ENCODE results near the gene HRH2. TPM values are rescaled to one million over a fixed set of nuclear protein-coding genes. Genes with fewer than 3 reads are reported as not detected.

HRH2 gene
- total RNA-seq, 5 donors from 2014 or later (not counting 1 experiment from before 2014, with no cell fraction given): 2.9 to 14.4 (median 5.5) TPM

DNA sequence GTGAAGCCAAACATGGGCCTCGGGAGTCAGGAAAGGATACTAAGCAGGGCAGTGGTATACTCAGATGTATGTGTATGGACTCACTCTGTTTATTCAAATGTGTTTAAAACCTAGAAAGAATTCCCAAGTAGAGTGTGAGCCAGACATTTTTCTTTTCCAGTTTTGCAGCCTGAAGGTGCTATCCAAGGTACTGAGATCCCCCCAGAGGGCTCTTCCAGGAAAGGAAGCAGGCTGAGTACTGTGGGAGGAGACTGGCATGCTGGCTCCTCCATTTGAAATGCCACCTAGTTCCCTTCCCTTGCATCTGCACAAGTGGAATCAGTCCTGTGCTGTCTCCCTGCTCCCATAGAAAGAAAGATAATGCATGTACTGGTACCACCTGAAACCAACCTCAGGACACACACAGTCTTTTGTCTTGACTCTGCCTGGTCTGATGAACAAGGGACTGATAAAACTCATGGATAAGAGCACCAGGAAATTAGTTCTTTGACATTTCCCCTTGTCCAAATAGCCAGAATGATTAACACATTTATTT lies 85.9 kb downstream of the HRH2 start:
- DNase-seq (no peak), ATAC-seq (replicated peaks in 1 of 4) (no peak)
- peaks cover 8 to 32% of the 10 kb centered on the region in 2 experiments for H3K27me3 ChIP-seq (replicated peaks in 1 of 2; ENCODE audit: control insufficient read depth in 2 of 2, extremely low read depth in 1 of 2, insufficient read depth in 2 of 2, low read length in 1 of 2)
- WGBS (ENCODE audit: insufficient coverage): no CpG with 5 or more reads among the region's 1 CpG
- H3K27ac Mint-ChIP-seq: no peak overlapping the region
- no peaks in the 10 kb centered on the region for H3K9me3 Mint-ChIP-seq
- H3K4me1 Mint-ChIP-seq: peaks cover 0 to 4% (median 3%) of the 10 kb centered on the region in 3 donors
- no peaks in the 10 kb centered on the region for H3K36me3 Mint-ChIP-seq
- no peaks in the 10 kb centered on the region for H3K9me3 ChIP-seq
- POLR2A ChIA-PET: no interaction called here
- H3K36me3 ChIP-seq (ENCODE audit: control insufficient read depth in 2 of 2, extremely low read depth in 1 of 2, insufficient read depth in 1 of 2, low read length in 1 of 2): no peaks in the 10 kb centered on the region
- CTCF ChIA-PET: interaction anchor here in 1 of 2 donors (0.7 kb wide), 1 partner anchor 510 kb away, joined by 3 read pairs; no protein-coding TSS in a partner anchor
- no peaks in the 10 kb centered on the region for H3K4me1 ChIP-seq (ENCODE audit: control insufficient read depth in 1 of 2, extremely low read depth in 1 of 2, insufficient read depth in 2 of 2, low read length in 2 of 2)
- H3K27ac ChIP-seq (ENCODE audit: low read length): no peak overlapping the region
- H3K27me3 Mint-ChIP-seq: peaks cover 38 to 60% of the 10 kb centered on the region in 2 donors
- H3K4me3 Mint-ChIP-seq: no peak overlapping the region
- H3K4me3 ChIP-seq (ENCODE audit: control insufficient read depth in 1 of 2, extremely low read depth in 1 of 2, low read length in 1 of 2): no peak overlapping the region

DNA sequence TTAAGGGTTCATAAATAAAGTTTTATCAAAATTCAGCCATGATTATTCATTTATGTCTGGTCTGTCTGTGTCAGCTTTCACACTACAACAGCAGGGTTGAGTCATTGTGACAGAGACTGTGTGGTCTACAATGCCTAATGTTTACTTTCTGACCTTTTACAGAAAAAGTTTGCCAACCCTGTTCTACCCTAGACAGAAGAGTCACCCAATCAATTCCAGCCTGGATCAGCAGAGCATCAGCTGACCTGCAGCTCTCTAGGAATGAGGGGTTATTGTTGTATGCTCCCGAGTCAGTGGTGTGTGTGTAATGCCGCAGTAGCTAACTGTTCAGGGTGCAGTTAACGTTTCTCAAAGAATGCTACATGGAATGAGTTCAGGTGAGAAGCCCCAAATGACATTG lies 87.3 kb downstream of the HRH2 start:
- H3K27me3 ChIP-seq (replicated peaks in 1 of 2; ENCODE audit: control insufficient read depth in 2 of 2, extremely low read depth in 1 of 2, insufficient read depth in 2 of 2, low read length in 1 of 2): peaks cover 8 to 25% of the 10 kb centered on the region in 2 experiments
- ChIA-PET POLR2A (no interaction called here), CTCF (no interaction called here)
- no peaks in the 10 kb centered on the region for H3K9me3 ChIP-seq
- H3K4me3 Mint-ChIP-seq: no peak overlapping the region
- H3K9me3 Mint-ChIP-seq: no peaks in the 10 kb centered on the region
- no peak overlapping the region for H3K4me3 ChIP-seq (ENCODE audit: control insufficient read depth in 1 of 2, extremely low read depth in 1 of 2, low read length in 1 of 2)
- peaks cover 0 to 4% (median 3%) of the 10 kb centered on the region in 3 donors for H3K4me1 Mint-ChIP-seq
- DNase-seq (no peak), ATAC-seq (replicated peaks in 1 of 4) (no peak)
- H3K4me1 ChIP-seq (ENCODE audit: control insufficient read depth in 1 of 2, extremely low read depth in 1 of 2, insufficient read depth in 2 of 2, low read length in 2 of 2): no peaks in the 10 kb centered on the region
- no CpG with 5 or more reads among the region's 3 CpGs for WGBS (ENCODE audit: insufficient coverage)
- H3K27me3 Mint-ChIP-seq: peaks cover 34 to 59% of the 10 kb centered on the region in 2 donors
- no peaks in the 10 kb centered on the region for H3K36me3 ChIP-seq (ENCODE audit: control insufficient read depth in 2 of 2, extremely low read depth in 1 of 2, insufficient read depth in 1 of 2, low read length in 1 of 2)
- no peak overlapping the region for H3K27ac Mint-ChIP-seq
- H3K36me3 Mint-ChIP-seq: no peaks in the 10 kb centered on the region
- no peak overlapping the region for H3K27ac ChIP-seq (ENCODE audit: low read length)

DNA sequence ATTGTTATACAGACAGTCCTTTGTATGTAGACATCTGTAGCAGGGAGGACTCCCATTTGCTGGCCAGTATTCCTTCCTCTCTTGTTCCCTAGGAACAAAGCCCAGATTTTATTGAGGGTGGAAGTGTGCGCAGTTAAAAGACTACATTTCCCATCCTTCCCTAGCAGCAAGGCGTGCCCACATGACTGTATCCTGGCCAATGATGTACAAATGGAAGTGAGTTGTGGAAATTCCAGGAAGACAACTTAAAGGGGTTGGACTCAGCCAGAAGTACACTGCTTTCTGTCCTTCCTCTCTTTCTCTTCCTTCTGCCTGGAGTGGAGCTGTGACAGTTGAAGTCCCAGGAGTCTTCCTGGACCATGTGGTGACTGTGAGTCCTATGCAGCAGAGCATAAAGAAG lies 89.0 kb downstream of the HRH2 start:
- H3K27me3 ChIP-seq (replicated peaks in 1 of 2; ENCODE audit: control insufficient read depth in 2 of 2, extremely low read depth in 1 of 2, insufficient read depth in 2 of 2, low read length in 1 of 2): peaks cover 6 to 22% of the 10 kb centered on the region in 2 experiments
- CTCF ChIA-PET: no interaction called here
- Mint-ChIP-seq H3K27me3 (peaks cover 28 to 50% of the 10 kb centered on the region in 2 donors), H3K4me3 (no peak overlapping the region), H3K36me3 (no peaks in the 10 kb centered on the region), H3K9me3 (no peaks in the 10 kb centered on the region), H3K4me1 (peaks cover 0 to 4% (median 3%) of the 10 kb centered on the region in 3 donors), H3K27ac (no peak overlapping the region)
- DNase-seq (no peak), ATAC-seq (replicated peaks in 1 of 4) (no peak)
- H3K4me3 ChIP-seq (ENCODE audit: control insufficient read depth in 1 of 2, extremely low read depth in 1 of 2, low read length in 1 of 2): no peak overlapping the region
- no peaks in the 10 kb centered on the region for H3K36me3 ChIP-seq (ENCODE audit: control insufficient read depth in 2 of 2, extremely low read depth in 1 of 2, insufficient read depth in 1 of 2, low read length in 1 of 2)
- POLR2A ChIA-PET: no interaction called here
- H3K9me3 ChIP-seq: no peaks in the 10 kb centered on the region
- H3K27ac ChIP-seq (ENCODE audit: low read length): no peak overlapping the region
- no CpG with 5 or more reads among the region's 2 CpGs for WGBS (ENCODE audit: insufficient coverage)
- H3K4me1 ChIP-seq (ENCODE audit: control insufficient read depth in 1 of 2, extremely low read depth in 1 of 2, insufficient read depth in 2 of 2, low read length in 2 of 2): no peaks in the 10 kb centered on the region

DNA sequence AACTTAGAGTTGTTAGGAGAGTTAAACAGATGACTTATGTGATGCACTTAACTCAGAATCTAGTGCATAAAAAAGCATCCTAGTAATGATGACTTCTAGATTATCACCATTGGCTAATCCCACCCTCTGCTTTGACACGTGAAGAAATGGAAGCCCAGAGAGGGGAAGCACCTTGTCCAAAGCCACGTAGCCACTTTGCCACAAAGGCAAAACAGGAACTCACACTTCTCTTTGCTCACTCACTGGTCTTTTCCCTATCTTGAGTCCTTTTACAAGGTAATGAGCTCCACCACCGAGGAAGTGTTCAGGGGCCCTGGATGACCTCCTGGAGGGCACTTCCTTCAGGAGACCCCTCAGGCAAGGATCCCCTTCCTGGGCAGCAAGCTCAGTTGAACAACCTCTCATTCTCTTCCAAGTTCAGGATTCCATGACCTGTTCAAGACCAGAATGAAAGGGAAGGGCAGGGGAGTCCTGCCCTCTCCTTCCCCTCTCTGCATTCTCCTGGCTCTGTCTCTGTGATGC lies 89.7 kb downstream of the HRH2 start:
- Histone ChIP-seq H3K27ac (ENCODE audit: low read length) (no peak overlapping the region), H3K4me1 (ENCODE audit: control insufficient read depth in 1 of 2, extremely low read depth in 1 of 2, insufficient read depth in 2 of 2, low read length in 2 of 2) (no peaks in the 10 kb centered on the region), H3K4me3 (ENCODE audit: control insufficient read depth in 1 of 2, extremely low read depth in 1 of 2, low read length in 1 of 2) (no peak overlapping the region), H3K36me3 (ENCODE audit: control insufficient read depth in 2 of 2, extremely low read depth in 1 of 2, insufficient read depth in 1 of 2, low read length in 1 of 2) (no peaks in the 10 kb centered on the region), H3K27me3 (replicated peaks in 1 of 2; ENCODE audit: control insufficient read depth in 2 of 2, extremely low read depth in 1 of 2, insufficient read depth in 2 of 2, low read length in 1 of 2) (peaks cover 6 to 16% of the 10 kb centered on the region in 2 experiments), H3K9me3 (no peaks in the 10 kb centered on the region)
- ATAC-seq (replicated peaks in 1 of 4) (no peak), DNase-seq (no peak)
- no peaks in the 10 kb centered on the region for H3K9me3 Mint-ChIP-seq
- peaks cover 34 to 57% of the 10 kb centered on the region in 2 donors for H3K27me3 Mint-ChIP-seq
- ChIA-PET CTCF (no interaction called here), POLR2A (no interaction called here)
- H3K27ac Mint-ChIP-seq: no peak overlapping the region
- no peak overlapping the region for H3K4me3 Mint-ChIP-seq
- WGBS (ENCODE audit: insufficient coverage): 33% methylated on average over 3 of the region's 3 CpGs
- H3K36me3 Mint-ChIP-seq: no peaks in the 10 kb centered on the region
- peaks cover 0 to 4% (median 3%) of the 10 kb centered on the region in 3 donors for H3K4me1 Mint-ChIP-seq

DNA sequence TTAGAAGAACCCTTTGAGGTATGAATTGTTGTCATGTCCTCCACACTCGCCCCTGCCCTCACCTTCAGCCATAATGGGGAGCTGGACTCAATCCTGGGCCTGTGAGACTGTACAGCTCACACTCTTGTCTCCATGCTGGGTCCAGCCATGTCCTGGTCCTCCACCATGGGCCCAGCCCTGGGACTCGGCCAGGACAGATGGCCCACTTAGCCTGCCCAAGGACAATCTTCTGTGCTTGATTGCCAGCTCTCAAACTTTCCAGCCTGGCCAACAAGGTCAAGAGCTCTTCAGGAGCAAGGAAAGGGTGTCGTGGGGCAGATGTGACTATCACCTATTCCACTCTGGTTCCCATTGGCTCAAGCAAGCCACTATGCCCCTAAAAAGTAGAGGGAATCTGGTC lies 90.8 kb downstream of the HRH2 start:
- 75% methylated on average over 2 of the region's 3 CpGs for WGBS (ENCODE audit: insufficient coverage)
- H3K27me3 Mint-ChIP-seq: peaks cover 27 to 63% of the 10 kb centered on the region in 2 donors

DNA sequence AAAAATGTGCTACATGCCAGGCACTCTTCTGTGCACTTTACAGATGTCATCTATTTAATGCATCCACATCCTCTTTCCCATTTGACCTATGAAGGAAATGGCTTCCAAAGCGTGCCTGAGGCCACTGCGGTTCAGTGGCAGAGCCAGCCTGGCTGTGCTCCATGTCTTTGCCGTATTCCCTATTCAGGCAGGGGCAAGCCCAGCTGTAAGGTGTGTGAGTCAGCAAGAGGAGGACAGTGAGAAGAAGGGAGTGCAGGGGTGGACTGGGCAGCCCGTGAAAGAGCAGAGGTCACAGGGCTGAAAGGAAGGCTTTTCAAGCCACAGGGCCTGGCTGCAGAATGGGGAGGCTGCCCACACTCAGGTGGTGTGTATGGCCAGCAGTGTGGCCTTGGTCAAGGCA lies 91.7 kb downstream of the HRH2 start:
- no peaks in the 10 kb centered on the region for H3K36me3 Mint-ChIP-seq
- H3K9me3 ChIP-seq: no peaks in the 10 kb centered on the region
- H3K4me3 ChIP-seq (ENCODE audit: control insufficient read depth in 1 of 2, extremely low read depth in 1 of 2, low read length in 1 of 2): no peak overlapping the region
- H3K9me3 Mint-ChIP-seq: no peaks in the 10 kb centered on the region
- no peak for DNase-seq
- H3K4me3 Mint-ChIP-seq: no peak overlapping the region
- no peak overlapping the region for H3K27ac ChIP-seq (ENCODE audit: low read length)
- ChIA-PET POLR2A (no interaction called here), CTCF (interaction anchor here in 1 of 2 donors (0.5 kb wide), 1 partner anchor 69 kb away, joined by 9 read pairs; no protein-coding TSS in a partner anchor)
- no peaks in the 10 kb centered on the region for H3K4me1 ChIP-seq (ENCODE audit: control insufficient read depth in 1 of 2, extremely low read depth in 1 of 2, insufficient read depth in 2 of 2, low read length in 2 of 2)
- peaks cover 8 to 19% of the 10 kb centered on the region in 2 experiments for H3K27me3 ChIP-seq (replicated peaks in 1 of 2; ENCODE audit: control insufficient read depth in 2 of 2, extremely low read depth in 1 of 2, insufficient read depth in 2 of 2, low read length in 1 of 2)
- peaks cover 0 to 4% (median 3%) of the 10 kb centered on the region in 3 donors for H3K4me1 Mint-ChIP-seq
- H3K36me3 ChIP-seq (ENCODE audit: control insufficient read depth in 2 of 2, extremely low read depth in 1 of 2, insufficient read depth in 1 of 2, low read length in 1 of 2): no peaks in the 10 kb centered on the region
- H3K27ac Mint-ChIP-seq: no peak overlapping the region
- no peak for ATAC-seq (replicated peaks in 1 of 4)
- peaks cover 34 to 62% of the 10 kb centered on the region in 2 donors for H3K27me3 Mint-ChIP-seq
- 78% methylated on average over 4 of the region's 4 CpGs for WGBS (ENCODE audit: insufficient coverage)

More for the DNA sequence above, 90.8 kb downstream of the HRH2 start:
- no peak overlapping the region for H3K27ac Mint-ChIP-seq
- Histone ChIP-seq H3K27ac (ENCODE audit: low read length) (no peak overlapping the region), H3K36me3 (ENCODE audit: control insufficient read depth in 2 of 2, extremely low read depth in 1 of 2, insufficient read depth in 1 of 2, low read length in 1 of 2) (no peaks in the 10 kb centered on the region), H3K4me3 (ENCODE audit: control insufficient read depth in 1 of 2, extremely low read depth in 1 of 2, low read length in 1 of 2) (no peak overlapping the region), H3K9me3 (no peaks in the 10 kb centered on the region), H3K27me3 (replicated peaks in 1 of 2; ENCODE audit: control insufficient read depth in 2 of 2, extremely low read depth in 1 of 2, insufficient read depth in 2 of 2, low read length in 1 of 2) (peaks cover 6 to 19% of the 10 kb centered on the region in 2 experiments), H3K4me1 (ENCODE audit: control insufficient read depth in 1 of 2, extremely low read depth in 1 of 2, insufficient read depth in 2 of 2, low read length in 2 of 2) (no peaks in the 10 kb centered on the region)
- H3K4me1 Mint-ChIP-seq: peaks cover 0 to 4% (median 3%) of the 10 kb centered on the region in 3 donors
- DNase-seq: no peak
- ChIA-PET POLR2A (no interaction called here), CTCF (no interaction called here)
- no peaks in the 10 kb centered on the region for H3K36me3 Mint-ChIP-seq
- no peak for ATAC-seq (replicated peaks in 1 of 4)
- H3K9me3 Mint-ChIP-seq: no peaks in the 10 kb centered on the region
- H3K4me3 Mint-ChIP-seq: no peak overlapping the region
